GM19099 (cell line): ENCODE measurements around the gene MAP4K2.

Experiments used
- POLR2A ChIP-seq: IDR thresholded peaks from 3 replicates; pipeline ENCODE4 v1.6.1; 2011; ENCODE audit warnings: low read depth; ENCODE audit not compliant: insufficient read length; ENCODE audit errors: extremely low read depth

The MAP4K2 gene

DNA sequence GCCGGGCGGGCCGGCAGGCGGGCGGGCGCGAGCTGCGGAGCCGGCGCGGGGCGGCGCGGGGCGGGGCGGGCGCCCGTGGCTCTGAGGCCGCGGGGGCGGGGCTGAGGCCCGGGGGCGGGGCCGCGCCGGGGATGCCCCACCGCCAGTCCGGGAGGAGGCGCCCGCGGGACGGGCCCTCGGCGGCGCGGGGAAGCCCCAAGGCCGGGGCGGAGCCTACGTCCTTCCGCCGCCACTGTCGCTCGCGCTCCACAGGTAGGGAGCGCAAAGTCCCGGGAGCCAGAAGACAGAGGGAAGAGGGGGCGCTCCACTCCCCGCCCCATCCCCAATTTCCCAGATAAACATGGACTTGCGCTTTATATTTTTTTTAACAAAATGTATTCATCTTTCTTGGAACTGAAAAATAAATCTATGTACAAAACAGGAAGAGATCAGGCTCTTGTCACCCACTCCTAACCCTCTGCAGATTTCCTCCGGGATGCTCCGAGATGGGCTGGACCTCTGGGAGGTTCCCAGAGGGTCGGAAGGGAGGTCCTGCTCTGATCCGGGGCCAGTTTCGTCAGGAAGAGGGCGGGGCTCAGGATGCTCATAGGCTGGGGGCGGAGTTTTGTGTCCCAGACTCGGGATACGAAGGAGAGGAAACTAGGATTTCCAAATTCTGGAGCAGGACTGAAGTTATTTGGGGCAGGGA is at the start of gene MAP4K2:
TSS of gene MAP4K2 (minus strand) at position 57 of the 688 bp plus-strand sequence. CDS start 65 bp downstream, outside the sequence.
- TF ChIP-seq POLR2A = peak; percentile 52

- no peak for TF ChIP-seq POLR2A
Measured at GRCh38 chr11:64851831-64852351, 48.9 kb upstream of the MAP4K2 start.

- TF ChIP-seq POLR2A = peak; percentile 48
Measured at GRCh38 chr11:64850979-64851567, 48.1 kb upstream of the MAP4K2 start.

DNA sequence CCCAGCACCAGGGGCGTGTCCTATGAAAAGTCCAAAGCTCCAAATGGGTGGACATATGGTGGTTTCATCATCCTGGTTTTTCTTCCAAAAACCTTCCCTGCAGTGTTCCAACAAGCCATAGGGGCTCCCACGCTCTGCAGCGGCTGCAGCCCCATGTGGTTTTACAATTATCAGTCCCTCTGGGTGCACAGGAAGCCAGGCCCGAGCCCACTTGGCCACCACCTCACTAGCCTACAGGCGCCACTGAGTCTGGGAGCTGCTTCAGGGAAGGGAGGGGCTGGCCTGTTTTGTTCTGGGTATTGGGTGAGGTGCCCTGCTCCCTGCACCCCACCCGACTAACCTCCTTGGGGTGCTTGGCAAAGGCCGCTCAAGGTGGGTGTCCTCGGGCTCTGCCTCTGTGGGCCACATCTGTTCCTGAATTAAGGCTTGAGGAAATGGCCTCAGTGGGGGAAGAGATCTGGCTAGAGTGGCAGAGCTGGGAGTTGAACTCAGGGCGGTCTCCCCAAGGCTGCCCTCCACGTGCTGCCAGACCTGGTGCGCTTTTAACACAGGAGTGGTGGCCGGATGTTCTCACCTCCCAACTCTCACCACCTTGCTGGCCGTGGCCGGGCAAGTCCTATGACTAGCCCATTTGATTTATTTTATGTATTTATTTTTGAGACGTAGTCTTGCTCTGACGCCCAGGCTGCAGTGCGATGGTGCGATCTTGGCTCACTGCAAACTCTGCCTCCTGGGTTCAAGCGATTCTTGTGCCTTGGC is 46.8 kb upstream of the MAP4K2 start:
- no peak for TF ChIP-seq POLR2A

- TF ChIP-seq POLR2A = no peak
Measured at GRCh38 chr11:64848826-64849597, 46.0 kb upstream of the MAP4K2 start.

DNA sequence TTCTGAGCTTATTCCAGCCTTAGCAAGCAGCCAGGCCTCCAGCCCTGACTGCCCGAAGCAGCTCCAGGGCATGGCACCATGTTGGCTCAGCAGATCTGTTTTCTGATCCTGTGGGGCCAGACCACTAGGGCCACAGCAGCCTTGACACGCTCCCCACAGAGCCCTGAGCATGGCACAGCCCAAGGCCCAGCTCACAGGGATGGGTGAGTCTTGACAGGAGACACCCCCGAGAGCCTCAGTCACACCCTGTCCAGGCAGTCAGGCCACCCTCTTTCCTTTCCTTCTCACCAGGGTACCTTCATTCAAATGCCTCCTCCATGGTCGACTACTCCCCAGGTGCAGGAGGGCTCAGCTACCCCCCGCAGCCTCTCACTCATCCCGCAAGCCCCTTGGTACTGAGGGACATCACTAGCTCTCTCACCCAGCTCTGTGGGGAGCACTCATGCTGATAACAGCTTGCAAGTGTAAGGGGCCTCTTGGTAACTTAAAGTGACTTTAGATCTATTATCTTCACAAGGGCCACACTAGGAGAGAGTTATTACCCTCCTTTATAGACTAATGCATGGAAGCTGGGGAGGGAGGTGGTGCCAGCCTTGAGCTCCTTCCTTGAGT is 45.3 kb upstream of the MAP4K2 start:
- no peak for TF ChIP-seq POLR2A

DNA sequence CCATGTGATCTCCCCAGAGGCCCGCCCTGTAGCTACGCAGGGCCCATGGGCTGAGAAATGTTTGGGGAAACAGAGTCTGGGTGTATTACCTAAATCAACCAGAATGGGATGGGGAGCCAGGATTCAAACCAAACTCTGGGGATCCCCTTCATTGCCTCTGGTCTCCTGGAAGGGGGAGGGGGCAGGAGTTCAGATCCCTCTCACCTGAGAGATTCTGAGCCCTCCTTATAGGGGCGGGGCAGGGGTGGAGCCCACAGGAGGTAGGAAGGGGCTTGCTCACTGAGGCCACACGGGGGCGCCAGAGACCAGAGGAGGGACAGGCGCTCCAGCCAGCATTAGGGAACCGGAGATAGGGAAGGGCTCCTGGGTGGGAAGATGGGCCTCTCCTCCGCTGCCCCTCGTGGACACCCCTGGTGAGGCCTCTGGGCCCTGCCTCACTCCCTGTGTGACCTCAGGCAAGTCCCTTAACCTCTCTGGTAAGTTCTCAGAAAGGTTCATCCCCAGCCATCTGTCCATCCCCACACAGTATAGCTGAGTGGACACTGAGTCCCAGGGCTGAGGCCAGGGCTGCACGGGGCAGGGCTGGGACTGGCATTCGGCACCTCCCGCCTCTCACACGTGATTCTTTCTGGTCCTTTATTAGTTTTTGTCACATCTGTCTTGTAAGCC is 44.1 kb upstream of the MAP4K2 start:
- TF ChIP-seq POLR2A = no peak

DNA sequence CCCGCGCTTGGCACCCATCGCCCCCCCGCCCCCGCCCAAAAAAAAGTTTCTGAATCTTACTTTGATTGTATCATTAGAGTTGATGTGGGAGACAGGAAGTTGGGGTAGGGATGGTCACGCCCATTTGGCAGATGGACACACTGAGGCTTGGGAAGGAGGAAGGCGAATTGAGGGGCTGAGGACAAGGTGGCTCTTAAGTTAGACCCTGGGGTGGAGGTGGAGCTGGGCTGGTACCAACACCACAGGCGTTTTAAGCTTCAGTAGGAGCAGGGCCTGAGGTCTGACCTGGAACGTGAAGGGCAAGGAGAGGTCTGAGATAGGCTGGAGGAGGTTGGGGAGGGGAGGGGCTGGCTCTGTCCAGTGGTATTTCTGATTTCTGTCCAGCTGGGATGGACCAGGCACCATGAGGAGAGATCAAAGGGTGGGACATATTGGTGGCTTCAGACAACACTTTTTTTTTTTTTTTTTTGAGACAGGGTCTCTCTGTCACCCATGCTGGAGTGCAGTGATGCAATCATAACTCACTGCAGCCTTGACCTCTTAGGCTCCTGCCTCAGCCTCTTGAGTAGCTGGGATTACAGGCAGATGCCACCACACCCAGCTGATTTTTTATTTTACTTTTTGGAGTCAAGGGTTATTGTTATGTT is 42.2 kb upstream of the MAP4K2 start:
- no peak for TF ChIP-seq POLR2A

- TF ChIP-seq POLR2A = no peak
Measured at GRCh38 chr11:64844330-64845128, 41.5 kb upstream of the MAP4K2 start, which contains the start of gene CDC42BPG. Gene CDC42BPG, minus strand, starts transcription at chr11:64844653. Its CDS starts 84 bp downstream, at chr11:64844569.

DNA sequence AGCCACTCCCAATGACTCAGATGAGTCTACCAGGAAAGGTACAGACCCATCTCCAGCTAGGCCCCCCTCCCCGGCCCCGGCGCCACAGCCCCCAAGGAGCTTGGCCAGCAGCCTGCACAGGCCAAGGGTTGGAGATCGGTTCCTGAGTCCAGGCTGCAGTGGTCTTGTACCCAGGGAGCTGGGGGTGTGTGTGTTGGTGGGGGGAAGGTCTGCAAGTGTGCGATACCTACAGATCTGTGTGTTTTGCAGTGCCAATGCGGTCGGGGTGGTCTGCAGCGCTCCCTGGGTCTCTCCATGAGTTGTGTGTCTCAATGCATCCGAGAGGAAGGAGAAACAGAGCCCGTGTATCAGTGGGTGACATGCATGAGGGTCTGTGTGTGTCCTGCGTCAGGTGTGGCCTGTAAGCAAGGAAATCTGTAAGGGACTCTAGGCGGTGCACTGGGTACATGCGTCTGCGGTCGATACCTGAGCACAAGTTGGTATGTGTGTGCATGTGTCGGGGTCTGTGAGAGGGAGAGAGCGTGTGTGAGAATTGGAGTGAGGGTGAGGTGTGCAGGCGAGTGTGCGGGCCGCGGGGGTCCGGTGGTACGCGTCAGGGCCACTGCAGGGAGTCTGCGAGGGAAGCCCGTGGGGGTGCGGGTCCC is 40.8 kb upstream of the MAP4K2 start:
- no peak for TF ChIP-seq POLR2A

- no peak for TF ChIP-seq POLR2A
Measured at GRCh38 chr11:64842851-64843685, 40.1 kb upstream of the MAP4K2 start.
